NCI-H2029 (cell line): ENCODE data around the gene NFATC2.
A peak's percentile ranks its signal among the peaks of the same experiment; 100 is the strongest.
"Not testable (repeated sequence)": the region's sequence is repeated elsewhere in the genome, so short reads cannot be mapped to it uniquely, and the experiment has no call there.

ENCODE experiments used
- DNase-seq: peaks from one replicate; lab custom pipeline; 2025; lab: John Stamatoyannopoulos, UW

Gene NFATC2

GRCh38 chr20:51540074-51540473 is 2.4 kb downstream of the NFATC2 start:
- DNase-seq, result not testable (repeated sequence)

GRCh38 chr20:51536116-51537069 is 6.1 kb downstream of the NFATC2 start:
- peak; percentile 99 for DNase-seq

GRCh38 chr20:51535674-51536073 is 6.8 kb downstream of the NFATC2 start:
- no peak for DNase-seq

- DNase-seq, result no peak
These were observed 7.5 kb downstream of the NFATC2 start for GRCh38 chr20:51535075-51535386.

GRCh38 chr20:51533291-51534172 is 9.0 kb downstream of the NFATC2 start:
- DNase-seq, result no peak

GRCh38 chr20:51532577-51533191 is 9.8 kb downstream of the NFATC2 start:
- no peak for DNase-seq

GRCh38 chr20:51531712-51532456 is 10.6 kb downstream of the NFATC2 start:
- DNase-seq, result no peak

- no peak for DNase-seq
These were observed 11.3 kb downstream of the NFATC2 start for GRCh38 chr20:51531141-51531710.

GRCh38 chr20:51529758-51530157 is 12.8 kb downstream of the NFATC2 start:
- no peak for DNase-seq

GRCh38 chr20:51529081-51529681 is 13.3 kb downstream of the NFATC2 start:
- DNase-seq, result no peak

GRCh38 chr20:51528263-51529027 is 14.1 kb downstream of the NFATC2 start:
- DNase-seq, result no peak

- DNase-seq, result no peak
These were observed 15.8 kb downstream of the NFATC2 start for GRCh38 chr20:51526754-51527153.

GRCh38 chr20:51526106-51526470 is 16.4 kb downstream of the NFATC2 start:
- DNase-seq, result peak; percentile 46

GRCh38 chr20:51525241-51526105 is 17.0 kb downstream of the NFATC2 start:
- no peak for DNase-seq

GRCh38 chr20:51523276-51524013 is 19.1 kb downstream of the NFATC2 start:
- DNase-seq, result no peak

- DNase-seq, result no peak
These were observed 20.3 kb downstream of the NFATC2 start for GRCh38 chr20:51522207-51522606.

GRCh38 chr20:51517839-51518238 is 24.7 kb downstream of the NFATC2 start:
- no peak for DNase-seq

- DNase-seq, result no peak
These were observed 25.7 kb downstream of the NFATC2 start for GRCh38 chr20:51516855-51517254.

- no peak for DNase-seq
These were observed 27.7 kb downstream of the NFATC2 start for GRCh38 chr20:51514836-51515235.
